A204.1 (cell line): ENCODE data around the gene TMCO5A.

Source experiments
- FAIRE-seq: peaks from 2 replicates; lab custom pipeline; 2012; peaks lifted over from hg19 to GRCh38; lab: Jason Lieb, UNC

The TMCO5A gene

GRCh38 chr15:37973856-37974255 lies 39.4 kb downstream of the TMCO5A start:
- FAIRE-seq = no peak

- FAIRE-seq = no peak
Observed at GRCh38 chr15:37978231-37978630, 43.8 kb downstream of the TMCO5A start.

- FAIRE-seq = no peak
Observed at GRCh38 chr15:37979671-37980409, 45.4 kb downstream of the TMCO5A start.

GRCh38 chr15:37981201-37981600 lies 46.8 kb downstream of the TMCO5A start:
- FAIRE-seq = no peak

- no peak for FAIRE-seq
Observed at GRCh38 chr15:37981775-37982174, 47.3 kb downstream of the TMCO5A start.

- no peak for FAIRE-seq
Observed at GRCh38 chr15:37984368-37984767, 49.9 kb downstream of the TMCO5A start.

- peak; percentile 60 for FAIRE-seq
Observed at GRCh38 chr15:37995461-37996347, 61.3 kb downstream of the TMCO5A start.
